Neuron (in vitro differentiated cells): Measurements from ENCODE around the gene CSHL1.
"Not testable (repeated sequence)": the region's sequence is repeated elsewhere in the genome, so short reads cannot be mapped to it uniquely, and the experiment has no call there.

Source experiments
- H2AFZ ChIP-seq: one replicate; pipeline ENCODE4 v1.6.1; 2013; ENCODE audit warnings: low read depth, mild to moderate bottlenecking, inconsistent platforms, low read length, moderate library complexity
- H3K27me3 ChIP-seq: one replicate; pipeline ENCODE4 v1.6.1; 2013; ENCODE audit warnings: low read length; ENCODE audit not compliant: insufficient read depth
- H3K36me3 ChIP-seq: one replicate; pipeline ENCODE4 v1.6.1; 2013; ENCODE audit warnings: low read length; ENCODE audit not compliant: insufficient read depth
- H3K4me1 ChIP-seq: one replicate; pipeline ENCODE4 v1.6.1; 2013; ENCODE audit warnings: low read length; ENCODE audit not compliant: insufficient read depth
- H3K4me3 ChIP-seq: 2 replicates; pipeline ENCODE4 v1.5.1; 2013; ENCODE audit warnings: mild to moderate bottlenecking, low read length, moderate library complexity
- H3K9me3 ChIP-seq: one replicate; pipeline ENCODE4 v1.6.1; 2013; ENCODE audit warnings: low read length

CSHL1 gene

GRCh38 chr17:63920779-63921178 lies 9.7 kb upstream of the CSHL1 start:
- H3K27me3 ChIP-seq, H3K4me3 ChIP-seq, H2AFZ ChIP-seq, H3K4me1 ChIP-seq, H3K9me3 ChIP-seq, H3K36me3 ChIP-seq: not testable (repeated sequence)

- not testable (repeated sequence) for H3K4me1 ChIP-seq, H3K27me3 ChIP-seq, H3K9me3 ChIP-seq, H2AFZ ChIP-seq, H3K36me3 ChIP-seq, H3K4me3 ChIP-seq
These were observed 9.0 kb upstream of the CSHL1 start for GRCh38 chr17:63920050-63920449.

- Histone ChIP-seq H3K27me3 (peaks cover 6% of the 10 kb centered on the region), H3K4me1 (no peaks in the 10 kb centered on the region), H3K36me3 (no peaks in the 10 kb centered on the region), H3K4me3 (no peak overlapping the region), H3K9me3 (no peaks in the 10 kb centered on the region), H2AFZ (no peak overlapping the region)
These were observed 8.3 kb upstream of the CSHL1 start for GRCh38 chr17:63919311-63919723.

- not testable (repeated sequence) for H3K36me3 ChIP-seq, H3K4me1 ChIP-seq, H2AFZ ChIP-seq, H3K27me3 ChIP-seq, H3K9me3 ChIP-seq, H3K4me3 ChIP-seq
These were observed 7.8 kb upstream of the CSHL1 start, which contains the start of gene GH1 for GRCh38 chr17:63918789-63919305. Gene GH1, minus strand, starts transcription at chr17:63918839. Its CDS starts 63 bp downstream, at chr17:63918776.

GRCh38 chr17:63918305-63918704 lies 7.2 kb upstream of the CSHL1 start:
- Histone ChIP-seq H3K9me3 (no peaks in the 10 kb centered on the region), H3K36me3 (no peaks in the 10 kb centered on the region), H2AFZ (no peak overlapping the region), H3K4me1 (no peaks in the 10 kb centered on the region), H3K4me3 (no peak overlapping the region), H3K27me3 (peaks cover 6% of the 10 kb centered on the region)

GRCh38 chr17:63917646-63918045 lies 6.6 kb upstream of the CSHL1 start:
- Histone ChIP-seq H3K27me3 (peaks cover 6% of the 10 kb centered on the region), H3K9me3 (no peaks in the 10 kb centered on the region), H3K4me3 (no peak overlapping the region), H3K36me3 (no peaks in the 10 kb centered on the region), H2AFZ (no peak overlapping the region), H3K4me1 (no peaks in the 10 kb centered on the region)

- H3K36me3 ChIP-seq, H3K4me1 ChIP-seq, H3K27me3 ChIP-seq, H2AFZ ChIP-seq, H3K4me3 ChIP-seq, H3K9me3 ChIP-seq: not testable (repeated sequence)
These were observed 6.1 kb upstream of the CSHL1 start for GRCh38 chr17:63917206-63917605.

- Histone ChIP-seq H3K4me3 (no peak overlapping the region), H3K4me1 (no peaks in the 10 kb centered on the region), H3K27me3 (peaks cover 6% of the 10 kb centered on the region), H2AFZ (no peak overlapping the region), H3K9me3 (no peaks in the 10 kb centered on the region), H3K36me3 (no peaks in the 10 kb centered on the region)
These were observed 5.6 kb upstream of the CSHL1 start for GRCh38 chr17:63916566-63917185.

GRCh38 chr17:63915753-63916152 lies 4.7 kb upstream of the CSHL1 start:
- H2AFZ ChIP-seq, H3K4me1 ChIP-seq, H3K9me3 ChIP-seq, H3K36me3 ChIP-seq, H3K27me3 ChIP-seq, H3K4me3 ChIP-seq: not testable (repeated sequence)

GRCh38 chr17:63914471-63914870 lies 3.4 kb upstream of the CSHL1 start:
- Histone ChIP-seq H3K27me3 (peaks cover 6% of the 10 kb centered on the region), H3K9me3 (no peaks in the 10 kb centered on the region), H3K4me3 (no peak overlapping the region), H3K36me3 (no peaks in the 10 kb centered on the region), H3K4me1 (no peaks in the 10 kb centered on the region), H2AFZ (no peak overlapping the region)

- Histone ChIP-seq H3K36me3 (no peaks in the 10 kb centered on the region), H3K4me1 (no peaks in the 10 kb centered on the region), H3K9me3 (no peaks in the 10 kb centered on the region), H2AFZ (no peak overlapping the region), H3K4me3 (no peak overlapping the region), H3K27me3 (no peaks in the 10 kb centered on the region)
These were observed 621 bp upstream of the CSHL1 start for GRCh38 chr17:63911657-63912100.

GRCh38 chr17:63910096-63910495 lies 962 bp downstream of the CSHL1 start:
- Histone ChIP-seq H3K9me3 (no peaks in the 10 kb centered on the region), H3K4me3 (no peak overlapping the region), H2AFZ (no peak overlapping the region), H3K4me1 (no peaks in the 10 kb centered on the region), H3K27me3 (no peaks in the 10 kb centered on the region), H3K36me3 (no peaks in the 10 kb centered on the region)

GRCh38 chr17:63909586-63909985 lies 1.5 kb downstream of the CSHL1 start:
- not testable (repeated sequence) for H3K4me3 ChIP-seq, H3K4me1 ChIP-seq, H3K27me3 ChIP-seq, H3K9me3 ChIP-seq, H3K36me3 ChIP-seq, H2AFZ ChIP-seq

- H3K36me3 ChIP-seq, H3K9me3 ChIP-seq, H2AFZ ChIP-seq, H3K4me1 ChIP-seq, H3K4me3 ChIP-seq, H3K27me3 ChIP-seq: not testable (repeated sequence)
These were observed 3.8 kb downstream of the CSHL1 start for GRCh38 chr17:63907161-63907778.
